ENCODE measurements around the gene TXNDC16. TPM values are rescaled to one million over a fixed set of nuclear protein-coding genes. Genes with fewer than 3 reads are reported as not detected.

Gene TXNDC16
- total RNA-seq, 4 donors from 2014 or later: 7.2 to 18.8 (median 14.7) TPM

DNA sequence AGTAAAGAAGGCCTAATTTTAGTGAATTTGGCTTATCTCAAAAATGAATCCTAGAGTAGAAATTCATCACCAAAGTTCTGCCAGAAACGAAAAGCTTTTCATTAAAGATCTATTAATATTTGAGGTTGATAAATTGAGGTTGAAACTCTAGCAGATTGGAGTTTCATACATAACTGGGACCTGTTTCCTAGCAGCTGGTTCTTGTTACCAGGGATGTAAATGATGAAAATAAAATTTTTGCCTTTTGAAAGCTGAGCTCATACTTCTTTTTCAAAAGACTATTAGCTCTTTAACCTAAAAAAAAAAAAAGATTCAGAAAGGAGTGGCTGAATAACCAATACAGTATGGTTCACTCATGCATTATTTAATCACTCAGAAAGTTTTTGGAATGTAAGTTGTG is 139.9 kb downstream of the TXNDC16 start:
- WGBS, 2 donors: 65 to 74% methylated on average over 1 of the region's 1 CpG

DNA sequence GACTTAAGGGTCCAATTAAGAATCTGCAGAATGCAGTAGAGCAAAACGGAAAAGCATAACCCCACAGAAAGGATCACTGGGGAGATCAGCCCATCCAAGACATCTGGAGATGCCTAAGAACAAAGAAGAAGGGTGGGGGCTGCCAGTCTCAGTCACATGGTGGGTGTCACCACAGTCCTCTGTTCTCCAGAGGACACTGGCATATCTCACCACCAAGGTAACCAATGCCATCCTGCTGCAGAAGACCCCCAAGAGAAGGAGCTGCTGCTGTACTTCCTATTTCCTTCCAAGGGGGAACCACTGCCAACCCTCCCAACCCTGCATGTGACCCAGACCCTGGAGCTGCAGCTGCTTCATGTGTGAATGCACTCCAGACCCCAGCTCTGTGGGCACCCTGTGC is 147.0 kb downstream of the TXNDC16 start:
- no peak overlapping the region for H3K27ac ChIP-seq
- no peak for DNase-seq (ENCODE audit: low spot score in 2 of 2)
- WGBS, 2 donors: 63 to 89% methylated on average over 1 of the region's 1 CpG
- no peaks in the 10 kb centered on the region for H3K36me3 ChIP-seq
- TF ChIP-seq POLR2A (IDR thresholded peaks at IDR 0.05) (no peak), EP300 (IDR thresholded peaks at IDR 0.05) (no peak)
- TF ChIP-seq, protein P1, sequence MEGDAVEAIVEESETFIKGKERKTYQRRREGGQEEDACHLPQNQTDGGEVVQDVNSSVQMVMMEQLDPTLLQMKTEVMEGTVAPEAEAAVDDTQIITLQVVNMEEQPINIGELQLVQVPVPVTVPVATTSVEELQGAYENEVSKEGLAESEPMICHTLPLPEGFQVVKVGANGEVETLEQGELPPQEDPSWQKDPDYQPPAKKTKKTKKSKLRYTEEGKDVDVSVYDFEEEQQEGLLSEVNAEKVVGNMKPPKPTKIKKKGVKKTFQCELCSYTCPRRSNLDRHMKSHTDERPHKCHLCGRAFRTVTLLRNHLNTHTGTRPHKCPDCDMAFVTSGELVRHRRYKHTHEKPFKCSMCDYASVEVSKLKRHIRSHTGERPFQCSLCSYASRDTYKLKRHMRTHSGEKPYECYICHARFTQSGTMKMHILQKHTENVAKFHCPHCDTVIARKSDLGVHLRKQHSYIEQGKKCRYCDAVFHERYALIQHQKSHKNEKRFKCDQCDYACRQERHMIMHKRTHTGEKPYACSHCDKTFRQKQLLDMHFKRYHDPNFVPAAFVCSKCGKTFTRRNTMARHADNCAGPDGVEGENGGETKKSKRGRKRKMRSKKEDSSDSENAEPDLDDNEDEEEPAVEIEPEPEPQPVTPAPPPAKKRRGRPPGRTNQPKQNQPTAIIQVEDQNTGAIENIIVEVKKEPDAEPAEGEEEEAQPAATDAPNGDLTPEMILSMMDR (IDR thresholded peaks at IDR 0.05): no peak
- H3K4me3 ChIP-seq: no peak overlapping the region
- no peaks in the 10 kb centered on the region for H3K27me3 ChIP-seq
- H3K9me3 ChIP-seq: no peaks in the 10 kb centered on the region
- H3K4me1 ChIP-seq: peaks cover 0 to 2% (median under 1%) of the 10 kb centered on the region in 4 donors

More for the DNA sequence above, 139.9 kb downstream of the TXNDC16 start:
- Histone ChIP-seq H3K9me3 (no peaks in the 10 kb centered on the region), H3K27me3 (no peaks in the 10 kb centered on the region), H3K27ac (no peak overlapping the region), H3K4me1 (no peaks in the 10 kb centered on the region), H3K36me3 (no peaks in the 10 kb centered on the region), H3K4me3 (no peak overlapping the region)
- TF ChIP-seq, protein P1 (IDR thresholded peaks at IDR 0.05): no peak
- TF ChIP-seq POLR2A (IDR thresholded peaks at IDR 0.05) (no peak), EP300 (IDR thresholded peaks at IDR 0.05) (no peak)
- DNase-seq (ENCODE audit: low spot score in 2 of 2): no peak

DNA sequence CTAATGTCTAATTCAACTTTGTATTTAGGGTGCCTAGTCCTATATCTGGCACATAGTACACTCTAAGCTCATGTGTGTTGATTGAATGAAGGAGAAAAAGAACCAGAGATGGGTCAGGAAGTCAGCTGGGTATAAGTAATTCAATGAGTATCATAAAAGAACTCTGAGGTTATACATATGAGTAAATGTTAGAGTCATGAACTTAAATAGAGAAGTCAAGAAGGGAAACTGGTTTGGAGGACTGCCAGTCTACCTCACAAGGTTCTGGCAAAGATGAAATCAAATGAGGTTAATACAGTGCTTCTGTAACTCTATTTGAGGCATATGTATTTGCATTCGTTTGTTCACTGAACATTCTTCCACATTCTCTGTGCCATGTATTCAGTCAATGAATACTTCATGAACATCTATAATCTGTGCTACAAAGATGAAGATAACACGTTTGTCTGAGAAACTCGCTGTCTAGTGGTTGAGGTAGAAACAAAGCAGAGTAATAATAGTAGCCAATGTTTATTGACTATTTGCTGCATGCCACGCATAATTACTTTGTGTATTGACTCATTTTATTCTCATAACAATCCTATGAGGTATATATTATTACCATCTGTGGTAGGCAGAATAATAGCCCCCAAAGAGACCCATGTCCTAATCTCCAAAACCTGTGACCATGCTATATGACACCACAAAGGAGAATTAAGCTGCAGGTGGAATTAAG is 149.3 kb downstream of the TXNDC16 start:
- peaks cover 0 to 10% (median 3%) of the 10 kb centered on the region in 4 donors for H3K4me1 ChIP-seq
- no peaks in the 10 kb centered on the region for H3K9me3 ChIP-seq
- peak in 1 of 2 donors; percentile 23 for DNase-seq (ENCODE audit: low spot score in 2 of 2)
- WGBS, 2 donors: 80 to 81% methylated on average over 4 of the region's 4 CpGs
- TF ChIP-seq, protein P1 (IDR thresholded peaks at IDR 0.05): no peak
- TF ChIP-seq EP300 (IDR thresholded peaks at IDR 0.05): no peak
- no peak for TF ChIP-seq POLR2A (IDR thresholded peaks at IDR 0.05)
- no peak overlapping the region for H3K4me3 ChIP-seq
- H3K27me3 ChIP-seq: no peaks in the 10 kb centered on the region
- H3K36me3 ChIP-seq: no peaks in the 10 kb centered on the region
- no peak overlapping the region for H3K27ac ChIP-seq

DNA sequence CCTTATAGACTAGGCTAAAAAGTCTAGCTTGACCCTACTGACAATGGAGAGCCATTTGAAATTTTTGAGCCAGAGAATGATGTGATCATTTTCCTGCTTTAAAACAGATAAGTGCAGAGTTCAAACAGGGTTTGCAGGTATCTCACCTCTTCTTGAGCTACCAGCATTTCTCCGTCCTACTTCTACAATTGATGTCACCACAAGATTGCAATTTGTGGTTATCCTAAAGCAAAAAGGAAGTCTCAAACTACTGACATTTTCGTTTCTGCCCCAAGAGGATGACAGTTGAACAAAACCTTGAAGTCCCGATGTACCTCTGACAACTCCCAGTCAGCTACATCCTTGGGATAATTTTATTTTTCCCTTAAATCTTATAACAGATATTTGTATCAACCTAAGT is 151.5 kb downstream of the TXNDC16 start:
- 84 to 87% methylated on average over 3 of the region's 3 CpGs for WGBS, 2 donors
- peaks cover 0 to 4% (median 0%) of the 10 kb centered on the region in 4 donors for H3K9me3 ChIP-seq
- no peak overlapping the region for H3K4me3 ChIP-seq
- H3K36me3 ChIP-seq: no peaks in the 10 kb centered on the region
- TF ChIP-seq POLR2A (IDR thresholded peaks at IDR 0.05): no peak
- TF ChIP-seq, protein P1 (IDR thresholded peaks at IDR 0.05): no peak
- TF ChIP-seq EP300 (IDR thresholded peaks at IDR 0.05): no peak
- DNase-seq (ENCODE audit: low spot score in 2 of 2): no peak
- H3K4me1 ChIP-seq: peaks cover 0 to 10% (median 3%) of the 10 kb centered on the region in 4 donors
- H3K27ac ChIP-seq: no peak overlapping the region
- H3K27me3 ChIP-seq: no peaks in the 10 kb centered on the region

DNA sequence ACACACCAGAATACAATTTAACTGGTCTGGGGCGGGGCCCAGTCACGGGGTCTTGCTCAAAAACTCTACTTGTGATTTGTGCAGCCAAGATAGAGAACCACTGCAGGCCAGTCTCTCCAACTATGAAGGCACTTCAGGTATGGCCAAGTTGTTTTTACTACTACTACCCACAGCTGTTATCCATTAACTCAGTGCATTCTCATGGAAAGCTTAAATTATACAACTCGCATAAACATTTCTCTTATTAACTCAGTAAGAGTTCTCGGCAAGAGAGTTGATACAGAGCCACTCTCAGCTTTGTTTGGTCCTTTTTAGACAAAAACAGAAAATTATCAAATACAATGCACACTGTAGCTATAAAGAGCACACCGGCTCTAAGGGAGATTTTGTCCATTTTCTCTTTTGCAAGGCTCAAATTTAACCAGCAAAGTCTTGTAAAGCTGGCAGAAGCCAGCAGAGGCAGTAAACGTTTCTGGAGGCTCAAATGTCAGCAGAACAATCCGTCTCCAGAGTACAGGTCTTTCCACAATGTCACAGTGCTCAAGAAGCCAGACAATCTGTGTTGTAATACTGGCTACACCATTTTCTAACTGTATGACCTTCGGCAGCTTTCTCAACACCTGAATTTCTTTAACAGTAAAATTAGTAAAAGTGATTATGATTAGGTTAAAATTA is 152.2 kb downstream of the TXNDC16 start:
- WGBS, 2 donors: 49 to 53% methylated on average over 8 of the region's 8 CpGs
- no peak for DNase-seq (ENCODE audit: low spot score in 2 of 2)
- H3K9me3 ChIP-seq: peaks cover 0 to 4% (median 0%) of the 10 kb centered on the region in 4 donors

More for the DNA sequence above, 152.2 kb downstream of the TXNDC16 start:
- peaks cover 0 to 10% (median 3%) of the 10 kb centered on the region in 4 donors for H3K4me1 ChIP-seq
- H3K36me3 ChIP-seq: no peaks in the 10 kb centered on the region
- H3K27ac ChIP-seq: no peak overlapping the region
- no peaks in the 10 kb centered on the region for H3K27me3 ChIP-seq
- H3K4me3 ChIP-seq: no peak overlapping the region
- TF ChIP-seq POLR2A (IDR thresholded peaks at IDR 0.05) (no peak), EP300 (IDR thresholded peaks at IDR 0.05) (no peak)
- TF ChIP-seq, protein P1 (IDR thresholded peaks at IDR 0.05): no peak
